Thyroid gland (tissue), 4 donors: Measurements from ENCODE around the gene TCP10L. TPM values are rescaled to one million over a fixed set of nuclear protein-coding genes. Genes with fewer than 3 reads are reported as not detected.

Source experiments
- DNase-seq, 2 donors: peaks; one replicate each; pipeline ENCODE4 v3.0.0-alpha.2; 2019
- H3K27ac ChIP-seq, 3 donors: fragments of 200-600 bp; sonication (generic); 1 replicate in 2 of 3; 2 replicates in 1 of 3; pipeline ENCODE4 v1.5.1; 2016 to 2019; ENCODE audit warnings: mild to moderate bottlenecking in 1 of 3, moderate library complexity in 1 of 3
- H3K27me3 ChIP-seq: fragments of 200-600 bp; sonication (generic); one replicate; pipeline ENCODE4 v1.5.1; 2019
- H3K36me3 ChIP-seq, 2 donors: fragments of 200-600 bp; sonication (generic); one replicate each; pipeline ENCODE4 v1.5.1; 2016 to 2019
- H3K4me1 ChIP-seq, 2 donors: fragments of 200-600 bp; sonication (generic); one replicate each; pipeline ENCODE4 v1.5.1; 2017 to 2019
- H3K4me3 ChIP-seq, 3 donors: fragments of 200-600 bp; sonication (generic); replicated peaks in 1 of 3; 1 replicate in 2 of 3; 2 replicates in 1 of 3; pipeline ENCODE4 v1.5.1; 2016; ENCODE audit warnings: mild to moderate bottlenecking in 1 of 3
- H3K9me3 ChIP-seq: fragments of 200-600 bp; sonication (generic); one replicate; pipeline ENCODE4 v1.5.1; 2017
- POLR2A ChIP-seq, 2 donors: fragments of 450-650 bp; IDR thresholded peaks; one replicate each; pipeline ENCODE4 v1.6.1; 2017; ENCODE audit warnings: antibody characterized with exemption in 2 of 2, mild to moderate bottlenecking in 2 of 2, moderate library complexity in 1 of 2
- WGBS, 2 donors: methylation state at CpG; one replicate each; pipeline ENCODE4 v1.1.5; 2017; 5-methylcytosine and 5-hydroxymethylcytosine counted together
- intact Hi-C: fragments of 100-400 bp; cut with DNase I; formaldehyde crosslinking; loops from one replicate; pipeline ENCODE4 v1.15.1; 2023
- total RNA-seq, 4 donors: library from RNA; depleted of rRNA; stranded (reverse); fragments of >200 nt; gene quantifications; one replicate each; pipeline ENCODE4 v1.2.3, GENCODE V29; 2016
- TF ChIP-seq, protein P1 (sequence below), 6 experiments: fragments of 200-600 bp in 3 of 6; fragments of 450-650 bp in 3 of 6; sonication (generic) in 3 of 6; IDR thresholded peaks; one replicate each; pipeline ENCODE4 v1.5.1; 2016 to 2019; ENCODE audit warnings: antibody characterized with exemption in 6 of 6, mild to moderate bottlenecking in 2 of 6, inconsistent platforms in 1 of 6, moderate library complexity in 1 of 6

TCP10L gene
- total RNA-seq, 4 donors from 2014 or later: 0.29 to 2.9 (median 0.73) TPM

- TF ChIP-seq, protein P1, sequence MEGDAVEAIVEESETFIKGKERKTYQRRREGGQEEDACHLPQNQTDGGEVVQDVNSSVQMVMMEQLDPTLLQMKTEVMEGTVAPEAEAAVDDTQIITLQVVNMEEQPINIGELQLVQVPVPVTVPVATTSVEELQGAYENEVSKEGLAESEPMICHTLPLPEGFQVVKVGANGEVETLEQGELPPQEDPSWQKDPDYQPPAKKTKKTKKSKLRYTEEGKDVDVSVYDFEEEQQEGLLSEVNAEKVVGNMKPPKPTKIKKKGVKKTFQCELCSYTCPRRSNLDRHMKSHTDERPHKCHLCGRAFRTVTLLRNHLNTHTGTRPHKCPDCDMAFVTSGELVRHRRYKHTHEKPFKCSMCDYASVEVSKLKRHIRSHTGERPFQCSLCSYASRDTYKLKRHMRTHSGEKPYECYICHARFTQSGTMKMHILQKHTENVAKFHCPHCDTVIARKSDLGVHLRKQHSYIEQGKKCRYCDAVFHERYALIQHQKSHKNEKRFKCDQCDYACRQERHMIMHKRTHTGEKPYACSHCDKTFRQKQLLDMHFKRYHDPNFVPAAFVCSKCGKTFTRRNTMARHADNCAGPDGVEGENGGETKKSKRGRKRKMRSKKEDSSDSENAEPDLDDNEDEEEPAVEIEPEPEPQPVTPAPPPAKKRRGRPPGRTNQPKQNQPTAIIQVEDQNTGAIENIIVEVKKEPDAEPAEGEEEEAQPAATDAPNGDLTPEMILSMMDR (IDR thresholded peaks at IDR 0.05): no peak
- TF ChIP-seq POLR2A (IDR thresholded peaks at IDR 0.05): no peak
- no peaks in the 10 kb centered on the region for H3K4me1 ChIP-seq
- H3K27me3 ChIP-seq: no peaks in the 10 kb centered on the region
- H3K36me3 ChIP-seq: no peaks in the 10 kb centered on the region
- H3K4me3 ChIP-seq: no peak overlapping the region
- intact Hi-C loops: no loop called here
- H3K9me3 ChIP-seq: no peaks in the 10 kb centered on the region
- no peak overlapping the region for H3K27ac ChIP-seq
- WGBS, 2 donors: 78 to 80% methylated on average over 1 of the region's 1 CpG
- DNase-seq: no peak
Observed at GRCh38 chr21:32549440-32549839, 35.9 kb downstream of the TCP10L start.

GRCh38 chr21:32548978-32549377 lies 36.3 kb downstream of the TCP10L start:
- Histone ChIP-seq H3K27ac (no peak overlapping the region), H3K27me3 (no peaks in the 10 kb centered on the region), H3K4me3 (no peak overlapping the region), H3K9me3 (no peaks in the 10 kb centered on the region), H3K4me1 (no peaks in the 10 kb centered on the region), H3K36me3 (no peaks in the 10 kb centered on the region)
- DNase-seq: no peak
- intact Hi-C loops: no loop called here
- no peak for TF ChIP-seq POLR2A (IDR thresholded peaks at IDR 0.05)
- TF ChIP-seq, protein P1 (IDR thresholded peaks at IDR 0.05): no peak
- WGBS, 2 donors: 74 to 80% methylated on average over 8 of the region's 8 CpGs

DNA sequence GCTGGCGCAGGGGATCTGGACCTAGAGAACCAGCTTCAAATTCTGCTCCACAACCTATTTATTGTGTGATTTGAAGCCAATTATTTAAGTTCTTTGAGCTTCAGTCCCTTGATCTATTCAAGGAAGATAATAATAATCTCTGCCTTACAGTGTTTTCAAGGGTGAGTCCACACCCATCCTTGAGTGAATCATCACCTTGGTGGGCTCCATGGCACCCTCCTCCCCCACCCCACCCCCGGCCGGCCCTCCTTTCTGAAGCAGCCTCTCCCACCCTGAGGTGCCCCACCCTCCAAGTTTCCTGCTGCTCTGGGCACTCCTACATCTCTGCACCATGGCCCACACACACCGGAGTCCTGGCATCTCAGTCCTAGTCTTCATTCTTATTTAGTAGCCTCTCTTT lies 38.3 kb downstream of the TCP10L start:
- Histone ChIP-seq H3K27ac (no peak overlapping the region), H3K9me3 (no peaks in the 10 kb centered on the region), H3K27me3 (no peaks in the 10 kb centered on the region), H3K36me3 (no peaks in the 10 kb centered on the region), H3K4me1 (no peaks in the 10 kb centered on the region), H3K4me3 (no peak overlapping the region)
- no peak for DNase-seq
- intact Hi-C loops: no loop called here
- TF ChIP-seq POLR2A (IDR thresholded peaks at IDR 0.05): no peak
- TF ChIP-seq, protein P1 (IDR thresholded peaks at IDR 0.05): no peak
- WGBS, 2 donors: 89 to 90% methylated on average over 4 of the region's 4 CpGs

GRCh38 chr21:32545948-32546441 lies 39.3 kb downstream of the TCP10L start:
- TF ChIP-seq POLR2A (IDR thresholded peaks at IDR 0.05): no peak
- TF ChIP-seq, protein P1 (IDR thresholded peaks at IDR 0.05): no peak
- intact Hi-C loops: no loop called here
- 80 to 86% methylated on average over 6 of the region's 6 CpGs for WGBS, 2 donors
- Histone ChIP-seq H3K36me3 (no peaks in the 10 kb centered on the region), H3K4me1 (no peaks in the 10 kb centered on the region), H3K4me3 (no peak overlapping the region), H3K27me3 (no peaks in the 10 kb centered on the region), H3K9me3 (no peaks in the 10 kb centered on the region), H3K27ac (no peak overlapping the region)
- no peak for DNase-seq

GRCh38 chr21:32544697-32545096 lies 40.6 kb downstream of the TCP10L start:
- no peaks in the 10 kb centered on the region for H3K4me1 ChIP-seq
- TF ChIP-seq, protein P1 (IDR thresholded peaks at IDR 0.05): no peak
- no peak for TF ChIP-seq POLR2A (IDR thresholded peaks at IDR 0.05)
- no peak overlapping the region for H3K27ac ChIP-seq
- intact Hi-C loops: no loop called here
- WGBS, 2 donors: 92 to 94% methylated on average over 4 of the region's 4 CpGs
- no peak for DNase-seq
- no peaks in the 10 kb centered on the region for H3K9me3 ChIP-seq
- no peaks in the 10 kb centered on the region for H3K36me3 ChIP-seq
- no peak overlapping the region for H3K4me3 ChIP-seq
- no peaks in the 10 kb centered on the region for H3K27me3 ChIP-seq
